Mesothelial cell of epicardium (in vitro differentiated cells): Measurements from ENCODE around the gene CDHR5. TPM values are rescaled to one million over a fixed set of nuclear protein-coding genes. Genes with fewer than 3 reads are reported as not detected.

Source experiments
- DNase-seq, 2 experiments: peaks; one replicate each; pipeline ENCODE4 v3.0.0; 2021; ENCODE audit warnings: low spot score in 2 of 2; ENCODE audit not compliant: unreplicated experiment in 2 of 2
- H3K27ac Mint-ChIP-seq: 2 replicates; pipeline ENCODE4 v1.8.0; 2021; ENCODE audit warnings: mixed read lengths
- H3K27me3 Mint-ChIP-seq: 2 replicates; pipeline ENCODE4 v1.8.0; 2021; ENCODE audit warnings: low read depth, mixed read lengths
- H3K36me3 Mint-ChIP-seq: 2 replicates; pipeline ENCODE4 v1.8.0; 2021; ENCODE audit warnings: mixed read lengths
- H3K4me1 Mint-ChIP-seq: 2 replicates; pipeline ENCODE4 v1.8.0; 2021; ENCODE audit warnings: mixed read lengths
- H3K4me3 Mint-ChIP-seq: 2 replicates; pipeline ENCODE4 v1.8.0; 2021; ENCODE audit warnings: mild to moderate bottlenecking, moderate library complexity, mixed read lengths
- H3K9me3 Mint-ChIP-seq: 2 replicates; pipeline ENCODE4 v1.8.0; 2021; ENCODE audit warnings: mixed read lengths
- total RNA-seq: library from RNA; stranded (reverse); gene quantifications from 3 replicates; pipeline ENCODE4 v1.2.1, GENCODE V29; 2021
- TF ChIP-seq, protein P1 (sequence below): fragments of 200-600 bp; sonication (generic); IDR thresholded peaks from one replicate; pipeline ENCODE4 v1.5.0; 2021; ENCODE audit warnings: antibody characterized with exemption; ENCODE audit not compliant: unreplicated experiment

Gene CDHR5
- total RNA-seq, 1 donor from 2014 or later, result 0.27 TPM

- no peak for DNase-seq
- Mint-ChIP-seq H3K27ac (peak overlapping the region; percentile 59), H3K4me1 (peaks cover 5% of the 10 kb centered on the region), H3K27me3 (no peaks in the 10 kb centered on the region), H3K4me3 (no peak overlapping the region), H3K36me3 (peaks cover 26% of the 10 kb centered on the region), H3K9me3 (no peaks in the 10 kb centered on the region)
- TF ChIP-seq, protein P1, sequence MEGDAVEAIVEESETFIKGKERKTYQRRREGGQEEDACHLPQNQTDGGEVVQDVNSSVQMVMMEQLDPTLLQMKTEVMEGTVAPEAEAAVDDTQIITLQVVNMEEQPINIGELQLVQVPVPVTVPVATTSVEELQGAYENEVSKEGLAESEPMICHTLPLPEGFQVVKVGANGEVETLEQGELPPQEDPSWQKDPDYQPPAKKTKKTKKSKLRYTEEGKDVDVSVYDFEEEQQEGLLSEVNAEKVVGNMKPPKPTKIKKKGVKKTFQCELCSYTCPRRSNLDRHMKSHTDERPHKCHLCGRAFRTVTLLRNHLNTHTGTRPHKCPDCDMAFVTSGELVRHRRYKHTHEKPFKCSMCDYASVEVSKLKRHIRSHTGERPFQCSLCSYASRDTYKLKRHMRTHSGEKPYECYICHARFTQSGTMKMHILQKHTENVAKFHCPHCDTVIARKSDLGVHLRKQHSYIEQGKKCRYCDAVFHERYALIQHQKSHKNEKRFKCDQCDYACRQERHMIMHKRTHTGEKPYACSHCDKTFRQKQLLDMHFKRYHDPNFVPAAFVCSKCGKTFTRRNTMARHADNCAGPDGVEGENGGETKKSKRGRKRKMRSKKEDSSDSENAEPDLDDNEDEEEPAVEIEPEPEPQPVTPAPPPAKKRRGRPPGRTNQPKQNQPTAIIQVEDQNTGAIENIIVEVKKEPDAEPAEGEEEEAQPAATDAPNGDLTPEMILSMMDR, result no peak
Observed at GRCh38 chr11:607020-607780, 17.6 kb downstream of the CDHR5 start.

DNA sequence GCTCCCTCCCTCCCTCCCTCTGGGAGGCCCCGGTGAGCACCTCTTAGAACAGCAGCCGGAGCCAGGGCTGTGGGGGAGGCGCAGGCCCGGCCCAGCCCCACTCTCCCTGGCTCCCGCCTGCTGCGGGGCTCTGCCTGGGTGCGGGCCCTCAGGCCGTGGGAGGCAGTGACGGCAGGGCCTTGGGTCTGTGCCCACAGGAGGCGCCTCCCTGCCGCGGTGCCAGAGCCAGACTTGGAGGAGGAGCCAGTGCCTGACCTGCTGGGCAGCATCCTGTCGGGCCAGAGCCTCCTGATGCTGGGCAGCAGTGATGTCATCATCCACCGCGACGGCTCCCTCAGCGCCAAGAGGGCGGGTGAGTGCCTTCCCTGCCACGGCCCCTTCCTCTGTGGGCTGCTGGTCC lies 18.5 kb downstream of the CDHR5 start:
- TF ChIP-seq, protein P1, result no peak
- Mint-ChIP-seq H3K4me3 (no peak overlapping the region), H3K27ac (peak overlapping the region; percentile 59), H3K27me3 (no peaks in the 10 kb centered on the region), H3K36me3 (peaks cover 30% of the 10 kb centered on the region), H3K4me1 (peaks cover 5% of the 10 kb centered on the region), H3K9me3 (no peaks in the 10 kb centered on the region)
- no peak for DNase-seq

DNA sequence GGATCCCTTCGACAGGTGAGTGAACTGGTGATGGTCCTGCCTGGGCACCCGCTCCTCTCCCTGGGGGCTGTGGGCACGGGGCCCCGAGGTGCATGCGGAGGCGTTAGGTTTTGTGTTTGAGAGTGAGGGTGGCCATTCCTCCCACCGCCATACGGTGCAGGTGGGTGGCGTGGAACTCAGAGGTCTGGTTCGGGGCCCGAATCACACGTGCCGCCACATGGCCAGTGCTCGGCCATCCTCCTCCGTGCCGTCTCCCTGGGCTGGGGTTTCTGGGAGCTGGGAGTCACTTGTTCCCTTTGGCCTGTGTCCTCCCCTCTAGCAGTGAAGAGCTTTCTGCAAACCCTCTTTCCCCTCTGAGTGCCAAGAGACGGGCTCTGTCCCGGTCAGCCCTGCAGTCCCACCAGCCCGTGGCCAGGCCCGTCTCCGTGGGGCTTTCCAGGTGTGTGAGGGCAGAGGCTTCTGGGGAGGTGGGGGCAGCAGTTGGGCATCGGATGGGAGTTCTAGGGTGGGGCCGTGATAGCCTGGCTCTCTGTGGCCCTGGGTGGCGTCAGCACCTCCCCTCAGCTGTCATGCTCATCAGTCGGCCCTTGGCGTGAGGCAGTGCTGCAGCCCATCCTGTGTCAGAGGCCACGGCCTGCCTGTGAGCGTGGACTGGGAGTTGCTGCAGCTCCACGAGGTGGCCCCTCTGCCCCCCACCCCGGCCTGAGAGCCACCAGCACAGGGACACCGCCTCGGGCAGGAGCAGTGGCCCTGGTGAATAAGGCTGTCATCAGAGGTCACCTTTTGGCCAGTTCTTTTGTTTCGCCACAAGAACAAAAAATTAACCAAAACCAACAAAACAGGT lies 19.2 kb downstream of the CDHR5 start:
- Mint-ChIP-seq H3K4me1 (peaks cover 5% of the 10 kb centered on the region), H3K27ac (no peak overlapping the region), H3K36me3 (peaks cover 28% of the 10 kb centered on the region), H3K9me3 (no peaks in the 10 kb centered on the region), H3K4me3 (no peak overlapping the region), H3K27me3 (no peaks in the 10 kb centered on the region)
- TF ChIP-seq, protein P1, result no peak
- no peak for DNase-seq

DNA sequence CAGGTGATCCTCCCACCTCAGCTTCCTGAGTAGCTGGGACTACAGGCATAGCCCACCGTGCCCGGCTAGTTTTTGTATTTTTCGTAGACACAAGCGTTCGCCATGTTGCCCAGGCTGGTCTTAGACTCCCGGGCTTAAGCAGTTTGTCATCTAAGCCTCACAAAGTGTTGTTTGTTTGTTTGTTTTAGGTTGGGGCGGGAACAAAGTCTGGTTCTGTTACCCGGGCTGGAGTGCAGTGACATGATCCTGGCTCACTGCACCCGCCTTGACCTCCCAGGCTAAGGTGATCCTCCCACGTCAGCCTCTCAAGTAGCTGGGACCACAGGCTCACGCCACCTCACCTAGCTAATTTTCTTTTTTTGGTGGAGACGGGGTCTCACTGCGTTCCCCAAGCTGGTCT lies 21.6 kb downstream of the CDHR5 start:
- Mint-ChIP-seq H3K9me3 (no peaks in the 10 kb centered on the region), H3K27ac (no peak overlapping the region), H3K4me3 (no peak overlapping the region), H3K4me1 (peaks cover 5% of the 10 kb centered on the region), H3K27me3 (no peaks in the 10 kb centered on the region), H3K36me3 (peaks cover 34% of the 10 kb centered on the region)
- TF ChIP-seq, protein P1, result no peak
- DNase-seq, result no peak

- Mint-ChIP-seq H3K27me3 (no peaks in the 10 kb centered on the region), H3K27ac (no peak overlapping the region), H3K4me3 (no peak overlapping the region), H3K9me3 (no peaks in the 10 kb centered on the region), H3K36me3 (peaks cover 36% of the 10 kb centered on the region), H3K4me1 (peaks cover 3% of the 10 kb centered on the region)
- no peak for DNase-seq
- TF ChIP-seq, protein P1, result no peak
Observed at GRCh38 chr11:601573-602245, 23.0 kb downstream of the CDHR5 start.
